Suprapubic skin (tissue), 3 donors: ENCODE data around the gene APOLD1.
"Not testable (repeated sequence)": the region's sequence is repeated elsewhere in the genome, so short reads cannot be mapped to it uniquely, and the experiment has no call there.

ENCODE experiments used
- EP300 ChIP-seq: sonication (generic); formaldehyde crosslinking; IDR thresholded peaks from one replicate; pipeline ENCODE4 v1.6.1; 2017; ENCODE audit warnings: antibody characterized with exemption
- TF ChIP-seq, protein P1 (sequence below), 2 donors: fragments of 200-600 bp in 1 of 2; fragments of 450-650 bp in 1 of 2; sonication (generic) in 1 of 2; IDR thresholded peaks; one replicate each; pipeline ENCODE4 v1.5.1; 2016 to 2019; ENCODE audit warnings: antibody characterized with exemption in 2 of 2, mild to moderate bottlenecking in 1 of 2, moderate library complexity in 1 of 2

DNA sequence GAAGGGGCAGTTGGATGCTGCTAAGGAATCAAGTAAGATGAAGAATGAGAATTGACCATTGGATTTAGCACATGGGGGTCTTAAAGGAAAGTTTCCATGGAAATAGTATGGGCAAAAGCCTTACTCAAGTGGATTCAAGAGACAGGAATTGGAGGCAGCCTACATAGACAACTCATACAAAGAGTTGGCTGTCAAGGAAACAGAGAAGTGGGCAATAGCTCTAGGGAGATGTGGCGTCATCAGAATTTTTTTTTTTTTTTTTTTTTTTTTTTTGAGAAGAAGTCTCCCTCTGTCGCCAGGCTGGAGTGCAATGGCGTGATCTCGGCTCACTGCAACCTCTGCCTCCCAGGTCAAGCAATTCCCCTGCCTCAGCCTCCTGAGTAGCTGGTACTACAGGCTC, 16.2 kb downstream of the APOLD1 start:
- TF ChIP-seq, protein P1, sequence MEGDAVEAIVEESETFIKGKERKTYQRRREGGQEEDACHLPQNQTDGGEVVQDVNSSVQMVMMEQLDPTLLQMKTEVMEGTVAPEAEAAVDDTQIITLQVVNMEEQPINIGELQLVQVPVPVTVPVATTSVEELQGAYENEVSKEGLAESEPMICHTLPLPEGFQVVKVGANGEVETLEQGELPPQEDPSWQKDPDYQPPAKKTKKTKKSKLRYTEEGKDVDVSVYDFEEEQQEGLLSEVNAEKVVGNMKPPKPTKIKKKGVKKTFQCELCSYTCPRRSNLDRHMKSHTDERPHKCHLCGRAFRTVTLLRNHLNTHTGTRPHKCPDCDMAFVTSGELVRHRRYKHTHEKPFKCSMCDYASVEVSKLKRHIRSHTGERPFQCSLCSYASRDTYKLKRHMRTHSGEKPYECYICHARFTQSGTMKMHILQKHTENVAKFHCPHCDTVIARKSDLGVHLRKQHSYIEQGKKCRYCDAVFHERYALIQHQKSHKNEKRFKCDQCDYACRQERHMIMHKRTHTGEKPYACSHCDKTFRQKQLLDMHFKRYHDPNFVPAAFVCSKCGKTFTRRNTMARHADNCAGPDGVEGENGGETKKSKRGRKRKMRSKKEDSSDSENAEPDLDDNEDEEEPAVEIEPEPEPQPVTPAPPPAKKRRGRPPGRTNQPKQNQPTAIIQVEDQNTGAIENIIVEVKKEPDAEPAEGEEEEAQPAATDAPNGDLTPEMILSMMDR (IDR thresholded peaks at IDR 0.05) = not testable (repeated sequence)
- TF ChIP-seq EP300 = not testable (repeated sequence)
